Measurements from ENCODE around the gene CENPT.

GRCh38 chr16:67801241-67801640 lies 46.3 kb downstream of the CENPT start:
- TF ChIP-seq POLR2A (IDR thresholded peaks at IDR 0.05), result no peak
- no peak for TF ChIP-seq CTCF (IDR thresholded peaks at IDR 0.05)

Measured in right lobe of liver (tissue), 4 donors.